Measurements from ENCODE around the gene IGSF21.

IGSF21 gene

DNA sequence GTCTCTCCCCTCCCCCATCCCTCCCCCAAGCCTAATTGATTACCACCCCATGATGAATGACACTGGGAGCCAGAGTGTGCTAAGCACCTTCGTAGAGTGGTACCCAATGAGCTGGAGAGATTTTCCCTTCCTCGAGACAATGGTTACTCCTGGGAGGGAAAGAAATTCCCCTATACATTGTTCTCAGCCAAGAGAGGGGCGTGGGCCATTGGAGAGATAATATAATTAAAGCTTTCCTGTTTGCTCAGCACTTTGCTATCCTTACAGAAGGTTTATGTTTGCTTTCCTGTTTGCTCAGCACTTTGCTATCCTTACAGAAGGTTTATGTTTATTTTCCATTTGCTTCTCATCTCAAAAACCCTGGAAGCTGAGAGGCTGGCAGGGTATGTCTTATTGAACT, 247.0 kb downstream of the IGSF21 start:
- Histone ChIP-seq H3K9me3 (ENCODE audit: control insufficient read depth, insufficient read depth, low read length) (no peaks in the 10 kb centered on the region), H3K9me2 (replicated peaks; ENCODE audit: control insufficient read depth, low read length) (no peaks in the 10 kb centered on the region), H3K79me2 (ENCODE audit: control insufficient read depth, low read length) (no peaks in the 10 kb centered on the region), H3K27ac (ENCODE audit: low read depth, low read length) (no peak overlapping the region), H3K4me3 (ENCODE audit: low read length) (no peak overlapping the region), H3K4me1 (ENCODE audit: control insufficient read depth, low read length) (no peaks in the 10 kb centered on the region), H3K36me3 (ENCODE audit: control insufficient read depth, low read length) (no peaks in the 10 kb centered on the region), H3F3A (ENCODE audit: control insufficient read depth, insufficient read depth) (no peaks in the 10 kb centered on the region), H3K4me2 (ENCODE audit: low read length) (no peak overlapping the region), H3K27me3 (ENCODE audit: control insufficient read depth, low read length) (no peaks in the 10 kb centered on the region), H4K20me1 (ENCODE audit: control insufficient read depth, insufficient read depth, low read depth, low read length) (no peaks in the 10 kb centered on the region)
- TF ChIP-seq EZH2phosphoT487 (IDR thresholded peaks at IDR 0.05; ENCODE audit: borderline replicate concordance, low read length): no peak
- TF ChIP-seq, protein P1, sequence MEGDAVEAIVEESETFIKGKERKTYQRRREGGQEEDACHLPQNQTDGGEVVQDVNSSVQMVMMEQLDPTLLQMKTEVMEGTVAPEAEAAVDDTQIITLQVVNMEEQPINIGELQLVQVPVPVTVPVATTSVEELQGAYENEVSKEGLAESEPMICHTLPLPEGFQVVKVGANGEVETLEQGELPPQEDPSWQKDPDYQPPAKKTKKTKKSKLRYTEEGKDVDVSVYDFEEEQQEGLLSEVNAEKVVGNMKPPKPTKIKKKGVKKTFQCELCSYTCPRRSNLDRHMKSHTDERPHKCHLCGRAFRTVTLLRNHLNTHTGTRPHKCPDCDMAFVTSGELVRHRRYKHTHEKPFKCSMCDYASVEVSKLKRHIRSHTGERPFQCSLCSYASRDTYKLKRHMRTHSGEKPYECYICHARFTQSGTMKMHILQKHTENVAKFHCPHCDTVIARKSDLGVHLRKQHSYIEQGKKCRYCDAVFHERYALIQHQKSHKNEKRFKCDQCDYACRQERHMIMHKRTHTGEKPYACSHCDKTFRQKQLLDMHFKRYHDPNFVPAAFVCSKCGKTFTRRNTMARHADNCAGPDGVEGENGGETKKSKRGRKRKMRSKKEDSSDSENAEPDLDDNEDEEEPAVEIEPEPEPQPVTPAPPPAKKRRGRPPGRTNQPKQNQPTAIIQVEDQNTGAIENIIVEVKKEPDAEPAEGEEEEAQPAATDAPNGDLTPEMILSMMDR (IDR thresholded peaks at IDR 0.05; ENCODE audit: low read depth, low read length, poor library complexity, severe bottlenecking): no peak

DNA sequence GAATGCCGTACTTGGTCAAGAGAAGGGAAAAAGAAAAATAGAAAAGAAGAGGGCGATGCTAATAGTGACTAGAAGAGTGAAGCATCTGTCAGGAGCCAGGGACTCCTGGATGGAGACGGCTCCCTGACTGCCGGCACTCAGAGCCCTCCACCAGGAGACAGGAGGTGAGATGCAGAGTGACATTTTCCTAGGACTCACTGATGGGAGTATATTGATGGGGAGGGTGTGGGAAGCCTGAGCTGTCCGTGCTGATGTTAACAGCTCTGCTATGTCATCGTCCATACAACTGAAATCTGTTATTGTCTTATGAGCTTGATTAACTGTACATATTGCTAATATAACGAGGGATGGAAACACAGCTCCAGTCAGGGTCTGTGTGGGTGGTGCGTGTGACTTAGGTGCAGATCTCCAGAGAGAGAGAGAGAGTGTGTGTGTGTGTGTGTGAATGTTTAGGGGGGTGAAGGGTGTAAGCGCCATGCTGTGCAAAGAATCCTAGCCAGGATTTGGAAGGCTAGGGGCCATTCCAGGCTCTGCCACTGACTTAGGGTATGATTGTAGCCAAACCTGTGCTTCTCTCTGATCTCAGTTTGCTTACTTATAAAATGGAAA, 250.1 kb downstream of the IGSF21 start:
- no peak overlapping the region for H3K27ac ChIP-seq (ENCODE audit: low read depth, low read length)
- no peaks in the 10 kb centered on the region for H3K27me3 ChIP-seq (ENCODE audit: control insufficient read depth, low read length)
- no peaks in the 10 kb centered on the region for H3K9me3 ChIP-seq (ENCODE audit: control insufficient read depth, insufficient read depth, low read length)
- H3K36me3 ChIP-seq (ENCODE audit: control insufficient read depth, low read length): no peaks in the 10 kb centered on the region
- H3K79me2 ChIP-seq (ENCODE audit: control insufficient read depth, low read length): no peaks in the 10 kb centered on the region
- no peaks in the 10 kb centered on the region for H4K20me1 ChIP-seq (ENCODE audit: control insufficient read depth, insufficient read depth, low read depth, low read length)
- H3K4me2 ChIP-seq (ENCODE audit: low read length): no peak overlapping the region
- no peak overlapping the region for H3K4me3 ChIP-seq (ENCODE audit: low read length)
- TF ChIP-seq, protein P1 (IDR thresholded peaks at IDR 0.05; ENCODE audit: low read depth, low read length, poor library complexity, severe bottlenecking): no peak
- no peak for TF ChIP-seq EZH2phosphoT487 (IDR thresholded peaks at IDR 0.05; ENCODE audit: borderline replicate concordance, low read length)
- H3K9me2 ChIP-seq (replicated peaks; ENCODE audit: control insufficient read depth, low read length): no peaks in the 10 kb centered on the region
- no peaks in the 10 kb centered on the region for H3K4me1 ChIP-seq (ENCODE audit: control insufficient read depth, low read length)
- H3F3A ChIP-seq (ENCODE audit: control insufficient read depth, insufficient read depth): no peaks in the 10 kb centered on the region

DNA sequence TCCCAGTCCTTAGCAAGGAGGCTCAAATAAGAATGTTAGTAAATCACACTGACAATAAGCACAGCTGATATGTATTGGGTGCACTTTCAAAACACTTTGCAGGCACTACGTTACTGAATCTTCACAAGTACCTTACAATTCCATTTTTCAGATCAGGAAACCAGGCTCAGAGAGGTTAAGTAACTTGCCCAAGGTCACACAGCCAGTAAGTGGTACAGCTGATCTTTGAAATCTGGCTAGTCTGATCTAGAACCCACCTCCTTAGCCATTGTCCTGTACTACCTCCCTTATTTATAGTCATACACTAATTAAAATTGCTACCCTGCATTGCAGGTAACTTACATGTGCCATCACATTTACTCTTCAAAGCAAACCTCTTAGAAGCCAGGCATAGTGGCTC, 251.0 kb downstream of the IGSF21 start:
- no peak overlapping the region for H3K4me2 ChIP-seq (ENCODE audit: low read length)
- no peak overlapping the region for H3K27ac ChIP-seq (ENCODE audit: low read depth, low read length)
- H3K79me2 ChIP-seq (ENCODE audit: control insufficient read depth, low read length): no peaks in the 10 kb centered on the region
- no peaks in the 10 kb centered on the region for H4K20me1 ChIP-seq (ENCODE audit: control insufficient read depth, insufficient read depth, low read depth, low read length)
- no peaks in the 10 kb centered on the region for H3K9me2 ChIP-seq (replicated peaks; ENCODE audit: control insufficient read depth, low read length)
- no peak for TF ChIP-seq EZH2phosphoT487 (IDR thresholded peaks at IDR 0.05; ENCODE audit: borderline replicate concordance, low read length)
- TF ChIP-seq, protein P1 (IDR thresholded peaks at IDR 0.05; ENCODE audit: low read depth, low read length, poor library complexity, severe bottlenecking): no peak
- no peaks in the 10 kb centered on the region for H3K36me3 ChIP-seq (ENCODE audit: control insufficient read depth, low read length)
- no peaks in the 10 kb centered on the region for H3K4me1 ChIP-seq (ENCODE audit: control insufficient read depth, low read length)
- H3K27me3 ChIP-seq (ENCODE audit: control insufficient read depth, low read length): no peaks in the 10 kb centered on the region
- no peaks in the 10 kb centered on the region for H3K9me3 ChIP-seq (ENCODE audit: control insufficient read depth, insufficient read depth, low read length)
- no peak overlapping the region for H3K4me3 ChIP-seq (ENCODE audit: low read length)
- no peaks in the 10 kb centered on the region for H3F3A ChIP-seq (ENCODE audit: control insufficient read depth, insufficient read depth)
